Stimulated activated CD8-positive, alpha-beta memory T cell treated with anti-CD3 and anti-CD28 coated beads, Interleukin-4, amount 100 ng/mL, for 1 hour (primary cell): ENCODE measurements around the gene NBAS.
"Not testable (repeated sequence)": the region's sequence is repeated elsewhere in the genome, so short reads cannot be mapped to it uniquely, and the experiment has no call there.

ENCODE experiments used
- DNase-seq, 2 donors: peaks; one replicate each; pipeline ENCODE4 v3.0.0-alpha.2; 2020; ENCODE audit warnings: low read depth in 2 of 2, low spot score in 1 of 2

Gene NBAS

GRCh38 chr2:15273452-15273851 is 287.7 kb downstream of the NBAS start:
- DNase-seq: no peak

- DNase-seq: no peak
These were observed 288.2 kb downstream of the NBAS start for GRCh38 chr2:15272942-15273341.

- DNase-seq: no peak
These were observed 289.1 kb downstream of the NBAS start for GRCh38 chr2:15271941-15272542.

- no peak for DNase-seq
These were observed 289.9 kb downstream of the NBAS start for GRCh38 chr2:15271276-15271675.

- DNase-seq: no peak
These were observed 292.1 kb downstream of the NBAS start for GRCh38 chr2:15269043-15269442.

GRCh38 chr2:15265889-15266288 is 295.2 kb downstream of the NBAS start:
- no peak for DNase-seq

GRCh38 chr2:15263976-15264685 is 297.0 kb downstream of the NBAS start:
- DNase-seq: no peak

- no peak for DNase-seq
These were observed 298.3 kb downstream of the NBAS start for GRCh38 chr2:15262792-15263191.

GRCh38 chr2:15260835-15261234 is 300.3 kb downstream of the NBAS start:
- no peak for DNase-seq

GRCh38 chr2:15260196-15260595 is 300.9 kb downstream of the NBAS start:
- no peak for DNase-seq

GRCh38 chr2:15259356-15259756 is 301.8 kb downstream of the NBAS start:
- DNase-seq: no peak

GRCh38 chr2:15258385-15258784 is 302.7 kb downstream of the NBAS start:
- not testable (repeated sequence) for DNase-seq

GRCh38 chr2:15253835-15254286 is 307.3 kb downstream of the NBAS start:
- DNase-seq: no peak

GRCh38 chr2:15253247-15253646 is 307.9 kb downstream of the NBAS start:
- no peak for DNase-seq

GRCh38 chr2:15251753-15252152 is 309.4 kb downstream of the NBAS start:
- no peak for DNase-seq

- DNase-seq: not testable (repeated sequence)
These were observed 310.2 kb downstream of the NBAS start for GRCh38 chr2:15250946-15251345.

GRCh38 chr2:15246870-15247269 is 314.3 kb downstream of the NBAS start:
- no peak for DNase-seq

- no peak for DNase-seq
These were observed 317.4 kb downstream of the NBAS start for GRCh38 chr2:15243762-15244161.

GRCh38 chr2:15242936-15243461 is 318.1 kb downstream of the NBAS start:
- no peak for DNase-seq

- no peak for DNase-seq
These were observed 319.2 kb downstream of the NBAS start for GRCh38 chr2:15241929-15242328.

- DNase-seq: no peak
These were observed 319.9 kb downstream of the NBAS start for GRCh38 chr2:15241201-15241600.

GRCh38 chr2:15238028-15238427 is 323.1 kb downstream of the NBAS start:
- DNase-seq: no peak
